SK-N-SH (cell line): ENCODE data around the gene SIRPB2.

Experiments used
- CTCF ChIP-seq: fragments of 200-600 bp; sonication (generic); IDR thresholded peaks from 2 replicates; pipeline ENCODE4 v1.6.1; 2017; ENCODE audit warnings: antibody characterized with exemption, mild to moderate bottlenecking, moderate library complexity
- ELF1 ChIP-seq: IDR thresholded peaks from 2 replicates; pipeline ENCODE4 v1.4.0; 2012
- EZH2phosphoT487 ChIP-seq: fragments of 200-600 bp; sonication (generic); IDR thresholded peaks from 2 replicates; pipeline ENCODE4 v1.6.1; 2017; ENCODE audit warnings: low read depth, mixed run types, mild to moderate bottlenecking, antibody characterized with exemption, moderate library complexity, borderline replicate concordance
- GABPA ChIP-seq: IDR thresholded peaks from 2 replicates; pipeline ENCODE4 v1.4.0; 2012; ENCODE audit warnings: low read depth, mild to moderate bottlenecking
- PBX3 ChIP-seq: IDR thresholded peaks from 2 replicates; pipeline ENCODE4; 2012
- REST ChIP-seq: IDR thresholded peaks from 2 replicates; pipeline ENCODE4 v1.6.1; 2012; ENCODE audit warnings: mild to moderate bottlenecking, low read depth, low read length, moderate library complexity
- RFX5 ChIP-seq: IDR thresholded peaks from 2 replicates; pipeline ENCODE4 v1.6.1; 2012; ENCODE audit warnings: mild to moderate bottlenecking, improper control_type of control experiment, low read length
- TCF12 ChIP-seq: IDR thresholded peaks from 2 replicates; pipeline ENCODE4 v1.4.0; 2012
- USF2 ChIP-seq: fragments of 150-350 bp; IDR thresholded peaks from 2 replicates; pipeline ENCODE4 v1.6.1; 2017; ENCODE audit warnings: antibody characterized with exemption, low read length, low read depth, borderline replicate concordance

- TF ChIP-seq CTCF (no peak), GABPA (no peak), REST (no peak), RFX5 (no peak), PBX3 (no peak), USF2 (no peak), TCF12 (no peak), ELF1 (no peak), EZH2phosphoT487 (no peak)
Measured at GRCh38 chr20:1431158-1431557, 60.1 kb downstream of the SIRPB2 start.
